ENCODE results near the gene TM2D1.
"Not testable (repeated sequence)": the region's sequence is repeated elsewhere in the genome, so short reads cannot be mapped to it uniquely, and the experiment has no call there.

GRCh38 chr1:61711257-61711656, 13.7 kb downstream of the TM2D1 start:
- TF ChIP-seq CTCF (IDR thresholded peaks at IDR 0.05); POLR2A (IDR thresholded peaks at IDR 0.05); POLR2AphosphoS5 (IDR thresholded peaks at IDR 0.05; ENCODE audit: insufficient read depth in 1 of 2, low read depth in 1 of 2): not testable (repeated sequence)

Data from vagina (tissue), 2 donors.